ENCODE results near the gene CD96.

The CD96 gene

GRCh38 chr3:111603679-111604078 is 61.7 kb downstream of the CD96 start:
- DNase-seq (ENCODE audit: low spot score in 2 of 2) (no peak), ATAC-seq (replicated peaks; ENCODE audit: extremely low read depth, poor library complexity, severe bottlenecking) (no peak)
- H3K4me1 Mint-ChIP-seq, result peaks cover 52% of the 10 kb centered on the region

GRCh38 chr3:111604119-111604518 is 62.1 kb downstream of the CD96 start:
- ATAC-seq (replicated peaks; ENCODE audit: extremely low read depth, poor library complexity, severe bottlenecking), result no peak
- Mint-ChIP-seq H3K4me1 (peaks cover 56% of the 10 kb centered on the region), H3K27me3 (no peaks in the 10 kb centered on the region), H3K27ac (ENCODE audit: low read depth) (peak overlapping the region; percentile 78), H3K9me3 (peaks cover 3% of the 10 kb centered on the region), H3K4me3 (no peak overlapping the region), H3K36me3 (ENCODE audit: insufficient read depth) (peaks cover 35% of the 10 kb centered on the region)
- DNase-seq (ENCODE audit: low spot score in 2 of 2), result no peak

More at GRCh38 chr3:111603679-111604078, 61.7 kb downstream of the CD96 start:
- Mint-ChIP-seq H3K27ac (ENCODE audit: low read depth) (peak overlapping the region; percentile 78), H3K9me3 (peaks cover 3% of the 10 kb centered on the region), H3K36me3 (ENCODE audit: insufficient read depth) (peaks cover 34% of the 10 kb centered on the region), H3K4me3 (no peak overlapping the region), H3K27me3 (no peaks in the 10 kb centered on the region)

- H3K4me3 Mint-ChIP-seq, result no peak overlapping the region
- peaks cover 3% of the 10 kb centered on the region for H3K9me3 Mint-ChIP-seq
- H3K4me1 Mint-ChIP-seq, result peaks cover 63% of the 10 kb centered on the region
- H3K27me3 Mint-ChIP-seq, result no peaks in the 10 kb centered on the region
- peaks cover 29% of the 10 kb centered on the region for H3K36me3 Mint-ChIP-seq (ENCODE audit: insufficient read depth)
- DNase-seq (ENCODE audit: low spot score in 2 of 2) (no peak), ATAC-seq (replicated peaks; ENCODE audit: extremely low read depth, poor library complexity, severe bottlenecking) (no peak)
- H3K27ac Mint-ChIP-seq (ENCODE audit: low read depth), result peak overlapping the region; percentile 78
Observed at GRCh38 chr3:111605018-111605417, 63.0 kb downstream of the CD96 start.

- Mint-ChIP-seq H3K27ac (ENCODE audit: low read depth) (peak overlapping the region; percentile 78), H3K9me3 (peaks cover 3% of the 10 kb centered on the region), H3K4me3 (no peak overlapping the region), H3K4me1 (peaks cover 67% of the 10 kb centered on the region), H3K36me3 (ENCODE audit: insufficient read depth) (peaks cover 26% of the 10 kb centered on the region), H3K27me3 (no peaks in the 10 kb centered on the region)
- DNase-seq (ENCODE audit: low spot score in 2 of 2), result no peak
- ATAC-seq (replicated peaks; ENCODE audit: extremely low read depth, poor library complexity, severe bottlenecking), result no peak
Observed at GRCh38 chr3:111605493-111605892, 63.5 kb downstream of the CD96 start.

GRCh38 chr3:111607240-111607920 is 65.4 kb downstream of the CD96 start:
- H3K4me3 Mint-ChIP-seq, result no peak overlapping the region
- no peak for ATAC-seq (replicated peaks; ENCODE audit: extremely low read depth, poor library complexity, severe bottlenecking)
- no peaks in the 10 kb centered on the region for H3K27me3 Mint-ChIP-seq
- H3K9me3 Mint-ChIP-seq, result peaks cover 3% of the 10 kb centered on the region
- H3K4me1 Mint-ChIP-seq, result peaks cover 80% of the 10 kb centered on the region
- peaks cover 23% of the 10 kb centered on the region for H3K36me3 Mint-ChIP-seq (ENCODE audit: insufficient read depth)
- H3K27ac Mint-ChIP-seq (ENCODE audit: low read depth), result peak overlapping the region; percentile 98
- no peak for DNase-seq (ENCODE audit: low spot score in 2 of 2)

- DNase-seq (ENCODE audit: low spot score in 2 of 2), result no peak
Observed at GRCh38 chr3:111608383-111608782, 66.4 kb downstream of the CD96 start.

GRCh38 chr3:111609700-111610099 is 67.7 kb downstream of the CD96 start:
- Mint-ChIP-seq H3K27me3 (no peaks in the 10 kb centered on the region), H3K36me3 (ENCODE audit: insufficient read depth) (peaks cover 25% of the 10 kb centered on the region), H3K27ac (ENCODE audit: low read depth) (peak overlapping the region; percentile 98), H3K4me1 (peaks cover 75% of the 10 kb centered on the region), H3K4me3 (no peak overlapping the region), H3K9me3 (peaks cover 3% of the 10 kb centered on the region)
- DNase-seq (ENCODE audit: low spot score in 2 of 2) (no peak), ATAC-seq (replicated peaks; ENCODE audit: extremely low read depth, poor library complexity, severe bottlenecking) (peak; percentile 11)

More at GRCh38 chr3:111608383-111608782, 66.4 kb downstream of the CD96 start:
- Mint-ChIP-seq H3K4me3 (no peak overlapping the region), H3K9me3 (peaks cover 3% of the 10 kb centered on the region), H3K27me3 (no peaks in the 10 kb centered on the region), H3K36me3 (ENCODE audit: insufficient read depth) (peaks cover 29% of the 10 kb centered on the region), H3K4me1 (peaks cover 80% of the 10 kb centered on the region), H3K27ac (ENCODE audit: low read depth) (peak overlapping the region; percentile 98)
- peak; percentile 61 for ATAC-seq (replicated peaks; ENCODE audit: extremely low read depth, poor library complexity, severe bottlenecking)

GRCh38 chr3:111610189-111610588 is 68.2 kb downstream of the CD96 start:
- DNase-seq (ENCODE audit: low spot score in 2 of 2) (peak in 1 of 2 donors; percentile 46), ATAC-seq (replicated peaks; ENCODE audit: extremely low read depth, poor library complexity, severe bottlenecking) (peak; percentile 88)
- H3K4me3 Mint-ChIP-seq, result peak overlapping the region; percentile 79
- H3K4me1 Mint-ChIP-seq, result peaks cover 76% of the 10 kb centered on the region
- H3K27me3 Mint-ChIP-seq, result no peaks in the 10 kb centered on the region
- H3K27ac Mint-ChIP-seq (ENCODE audit: low read depth), result peak overlapping the region; percentile 98
- peaks cover 3% of the 10 kb centered on the region for H3K9me3 Mint-ChIP-seq
- H3K36me3 Mint-ChIP-seq (ENCODE audit: insufficient read depth), result peaks cover 27% of the 10 kb centered on the region

GRCh38 chr3:111610612-111611054 is 68.6 kb downstream of the CD96 start:
- peaks cover 3% of the 10 kb centered on the region for H3K9me3 Mint-ChIP-seq
- H3K36me3 Mint-ChIP-seq (ENCODE audit: insufficient read depth), result peaks cover 27% of the 10 kb centered on the region
- H3K4me3 Mint-ChIP-seq, result peak overlapping the region; percentile 79
- DNase-seq (ENCODE audit: low spot score in 2 of 2) (no peak), ATAC-seq (replicated peaks; ENCODE audit: extremely low read depth, poor library complexity, severe bottlenecking) (peak; percentile 11)
- no peaks in the 10 kb centered on the region for H3K27me3 Mint-ChIP-seq
- peaks cover 78% of the 10 kb centered on the region for H3K4me1 Mint-ChIP-seq
- peak overlapping the region; percentile 98 for H3K27ac Mint-ChIP-seq (ENCODE audit: low read depth)

GRCh38 chr3:111613294-111613693 is 71.3 kb downstream of the CD96 start:
- Mint-ChIP-seq H3K4me3 (no peak overlapping the region), H3K27ac (ENCODE audit: low read depth) (peak overlapping the region; percentile 98), H3K36me3 (ENCODE audit: insufficient read depth) (peaks cover 18% of the 10 kb centered on the region), H3K4me1 (peaks cover 78% of the 10 kb centered on the region), H3K9me3 (peaks cover 2% of the 10 kb centered on the region), H3K27me3 (no peaks in the 10 kb centered on the region)
- ATAC-seq (replicated peaks; ENCODE audit: extremely low read depth, poor library complexity, severe bottlenecking) (no peak), DNase-seq (ENCODE audit: low spot score in 2 of 2) (no peak)

GRCh38 chr3:111615880-111616279 is 73.9 kb downstream of the CD96 start:
- ATAC-seq (replicated peaks; ENCODE audit: extremely low read depth, poor library complexity, severe bottlenecking) (no peak), DNase-seq (ENCODE audit: low spot score in 2 of 2) (no peak)
- Mint-ChIP-seq H3K9me3 (no peaks in the 10 kb centered on the region), H3K4me3 (no peak overlapping the region), H3K4me1 (peaks cover 59% of the 10 kb centered on the region), H3K36me3 (ENCODE audit: insufficient read depth) (peaks cover 12% of the 10 kb centered on the region), H3K27me3 (no peaks in the 10 kb centered on the region), H3K27ac (ENCODE audit: low read depth) (peak overlapping the region; percentile 89)

- Mint-ChIP-seq H3K4me3 (peak overlapping the region; percentile 46), H3K36me3 (ENCODE audit: insufficient read depth) (peaks cover 12% of the 10 kb centered on the region)
- ATAC-seq (replicated peaks; ENCODE audit: extremely low read depth, poor library complexity, severe bottlenecking), result peak; percentile 98
Observed at GRCh38 chr3:111616417-111617105, 74.6 kb downstream of the CD96 start.

GRCh38 chr3:111617406-111617805 is 75.4 kb downstream of the CD96 start:
- H3K27ac Mint-ChIP-seq (ENCODE audit: low read depth), result peak overlapping the region; percentile 89
- peaks cover 12% of the 10 kb centered on the region for H3K36me3 Mint-ChIP-seq (ENCODE audit: insufficient read depth)
- no peaks in the 10 kb centered on the region for H3K9me3 Mint-ChIP-seq
- DNase-seq (ENCODE audit: low spot score in 2 of 2) (no peak), ATAC-seq (replicated peaks; ENCODE audit: extremely low read depth, poor library complexity, severe bottlenecking) (no peak)
- H3K4me1 Mint-ChIP-seq, result peaks cover 49% of the 10 kb centered on the region
- H3K4me3 Mint-ChIP-seq, result no peak overlapping the region
- no peaks in the 10 kb centered on the region for H3K27me3 Mint-ChIP-seq

More at GRCh38 chr3:111616417-111617105, 74.6 kb downstream of the CD96 start:
- H3K4me1 Mint-ChIP-seq, result peaks cover 52% of the 10 kb centered on the region
- peak; percentile 28 to 69 for DNase-seq (ENCODE audit: low spot score in 2 of 2)
- H3K9me3 Mint-ChIP-seq, result no peaks in the 10 kb centered on the region
- H3K27ac Mint-ChIP-seq (ENCODE audit: low read depth), result peak overlapping the region; percentile 89
- H3K27me3 Mint-ChIP-seq, result no peaks in the 10 kb centered on the region

Data from central memory CD8-positive, alpha-beta T cell (primary cell).